Transverse colon (tissue), 4 donors: ENCODE data around the gene CAMTA1.

Experiments used
- CTCF ChIP-seq, 5 experiments: fragments of 200-600 bp in 3 of 5; fragments of 450-650 bp in 2 of 5; sonication (generic) in 3 of 5; IDR thresholded peaks; 1 replicate in 2 of 5; 2 replicates in 3 of 5; pipeline ENCODE4 v1.5.1; 2016 to 2017; ENCODE audit warnings: antibody characterized with exemption in 5 of 5, inconsistent platforms in 3 of 5, mild to moderate bottlenecking in 2 of 5, moderate library complexity in 1 of 5
- POLR2AphosphoS5 ChIP-seq, 3 donors: sonication (generic); formaldehyde crosslinking; IDR thresholded peaks; one replicate each; pipeline ENCODE4 v1.6.1; 2016; ENCODE audit warnings: antibody characterized with exemption in 3 of 3

- TF ChIP-seq POLR2AphosphoS5 (IDR thresholded peaks at IDR 0.05) (no peak), CTCF (IDR thresholded peaks at IDR 0.05) (no peak)
These were observed 451.7 kb downstream of the CAMTA1 start for GRCh38 chr1:7236844-7237515.
